Body of pancreas (tissue), 4 donors: ENCODE measurements around the gene DTL. TPM values are rescaled to one million over a fixed set of nuclear protein-coding genes. Genes with fewer than 3 reads are reported as not detected.
A peak's percentile ranks its signal among the peaks of the same experiment; 100 is the strongest.
"Not testable (repeated sequence)": the region's sequence is repeated elsewhere in the genome, so short reads cannot be mapped to it uniquely, and the experiment has no call there.

Experiments used
- ATAC-seq: fragments of 150-250 bp; one replicate; pipeline ENCODE4 v1.9.1; 2016
- DNase-seq, 4 donors: peaks; one replicate each; pipeline ENCODE4 v3.0.0-alpha.2; 2019
- H3K27ac ChIP-seq, 4 donors: fragments of 200-600 bp; sonication (generic); 1 replicate in 3 of 4; 2 replicates in 1 of 4; pipeline versions ENCODE4 v1.5.1 to v1.6.1; 2016 to 2019; ENCODE audit warnings: mild to moderate bottlenecking in 1 of 4, mixed read lengths in 1 of 4, moderate library complexity in 1 of 4
- H3K27me3 ChIP-seq, 2 donors: fragments of 200-600 bp; sonication (generic); one replicate each; pipeline ENCODE4 v1.6.0; 2016; ENCODE audit warnings: mild to moderate bottlenecking in 1 of 2
- H3K36me3 ChIP-seq, 2 donors: fragments of 200-600 bp; sonication (generic); replicated peaks in 1 of 2; 2 replicates each; pipeline ENCODE4 v1.5.1; 2016; ENCODE audit warnings: low read depth in 2 of 2; ENCODE audit not compliant: insufficient read depth in 1 of 2
- H3K4me1 ChIP-seq: fragments of 200-600 bp; sonication (generic); one replicate; pipeline ENCODE4 v1.6.0; 2016
- H3K4me3 ChIP-seq, 2 donors: fragments of 200-600 bp; sonication (generic); 1 replicate in 1 of 2; 2 replicates in 1 of 2; pipeline ENCODE4 v1.5.1; 2016 to 2019
- H3K9me3 ChIP-seq, 3 donors: fragments of 200-600 bp; sonication (generic); 1 replicate in 2 of 3; 2 replicates in 1 of 3; pipeline ENCODE4 v1.5.1; 2016
- POLR2A ChIP-seq, 3 donors: fragments of 450-650 bp; IDR thresholded peaks; one replicate each; pipeline ENCODE4 v1.6.1; 2016; ENCODE audit warnings: antibody characterized with exemption in 3 of 3, mild to moderate bottlenecking in 2 of 3
- WGBS, 2 donors: methylation state at CpG; one replicate each; pipeline ENCODE4 v1.1.5; 2017; 5-methylcytosine and 5-hydroxymethylcytosine counted together
- intact Hi-C: fragments of 100-400 bp; cut with DNase I; formaldehyde crosslinking; loops from one replicate; pipeline ENCODE4 v1.15.1; 2023
- total RNA-seq, 2 donors: library from RNA; depleted of rRNA; stranded (reverse); fragments of >200 nt; gene quantifications; one replicate each; pipeline ENCODE4 v1.1.0, GENCODE V29; 2016
- TF ChIP-seq, protein P1 (sequence below), 7 experiments: fragments of 450-650 bp in 4 of 7; fragments of 200-600 bp in 3 of 7; sonication (generic) in 3 of 7; IDR thresholded peaks; one replicate each; pipeline ENCODE4 v1.5.1; 2016 to 2019; ENCODE audit warnings: antibody characterized with exemption in 7 of 7

Gene DTL, protein sequence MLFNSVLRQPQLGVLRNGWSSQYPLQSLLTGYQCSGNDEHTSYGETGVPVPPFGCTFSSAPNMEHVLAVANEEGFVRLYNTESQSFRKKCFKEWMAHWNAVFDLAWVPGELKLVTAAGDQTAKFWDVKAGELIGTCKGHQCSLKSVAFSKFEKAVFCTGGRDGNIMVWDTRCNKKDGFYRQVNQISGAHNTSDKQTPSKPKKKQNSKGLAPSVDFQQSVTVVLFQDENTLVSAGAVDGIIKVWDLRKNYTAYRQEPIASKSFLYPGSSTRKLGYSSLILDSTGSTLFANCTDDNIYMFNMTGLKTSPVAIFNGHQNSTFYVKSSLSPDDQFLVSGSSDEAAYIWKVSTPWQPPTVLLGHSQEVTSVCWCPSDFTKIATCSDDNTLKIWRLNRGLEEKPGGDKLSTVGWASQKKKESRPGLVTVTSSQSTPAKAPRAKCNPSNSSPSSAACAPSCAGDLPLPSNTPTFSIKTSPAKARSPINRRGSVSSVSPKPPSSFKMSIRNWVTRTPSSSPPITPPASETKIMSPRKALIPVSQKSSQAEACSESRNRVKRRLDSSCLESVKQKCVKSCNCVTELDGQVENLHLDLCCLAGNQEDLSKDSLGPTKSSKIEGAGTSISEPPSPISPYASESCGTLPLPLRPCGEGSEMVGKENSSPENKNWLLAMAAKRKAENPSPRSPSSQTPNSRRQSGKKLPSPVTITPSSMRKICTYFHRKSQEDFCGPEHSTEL
- total RNA-seq: under 1 TPM in 1 of 2 donors, not detected in 1; under 0.01 TPM

DNA sequence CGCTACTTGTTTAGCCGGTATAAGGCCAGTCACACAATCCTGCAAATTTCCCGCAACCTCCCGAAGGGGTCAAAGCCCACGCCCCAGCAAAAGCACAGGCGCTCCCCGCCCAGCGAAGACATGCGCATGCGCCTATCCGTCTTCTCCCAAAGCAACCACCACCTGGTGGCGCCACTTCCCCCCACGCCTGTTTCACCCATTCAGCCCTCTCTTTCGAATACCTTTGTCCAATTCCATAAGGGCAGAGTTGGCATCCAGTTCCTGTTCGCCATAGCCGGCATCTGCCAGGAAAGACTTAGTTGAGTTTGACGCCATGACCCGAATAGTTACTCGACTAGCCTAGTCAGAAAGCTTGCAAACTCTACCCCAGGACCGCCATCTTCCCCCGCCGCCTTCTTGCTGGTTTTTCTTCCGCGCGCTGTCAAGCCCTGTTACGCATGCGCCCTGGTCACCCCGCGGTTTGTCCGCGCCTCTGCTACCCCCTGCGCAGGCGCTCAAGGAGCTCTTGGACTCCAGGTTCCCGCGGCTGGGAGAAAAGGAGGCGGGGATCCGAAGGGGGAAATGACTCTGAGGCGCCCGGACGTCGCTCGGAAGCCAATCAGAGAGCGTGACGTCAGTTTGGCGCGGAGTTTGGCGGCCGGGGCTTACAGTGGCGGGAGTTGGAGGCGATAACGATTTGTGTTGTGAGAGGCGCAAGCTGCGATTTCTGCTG lies at the start of gene DTL, which contains the start of gene INTS7:
DTL (plus strand) TSS at position 626 of the 712 bp plus-strand sequence. CDS start 143 bp downstream, outside the sequence.
INTS7 (minus strand) TSS at position 435 of the 712 bp plus-strand sequence; CDS start at position 315, 120 bp downstream.
- H3K9me3 ChIP-seq: no peaks in the 10 kb centered on the region
- TF ChIP-seq, protein P1, sequence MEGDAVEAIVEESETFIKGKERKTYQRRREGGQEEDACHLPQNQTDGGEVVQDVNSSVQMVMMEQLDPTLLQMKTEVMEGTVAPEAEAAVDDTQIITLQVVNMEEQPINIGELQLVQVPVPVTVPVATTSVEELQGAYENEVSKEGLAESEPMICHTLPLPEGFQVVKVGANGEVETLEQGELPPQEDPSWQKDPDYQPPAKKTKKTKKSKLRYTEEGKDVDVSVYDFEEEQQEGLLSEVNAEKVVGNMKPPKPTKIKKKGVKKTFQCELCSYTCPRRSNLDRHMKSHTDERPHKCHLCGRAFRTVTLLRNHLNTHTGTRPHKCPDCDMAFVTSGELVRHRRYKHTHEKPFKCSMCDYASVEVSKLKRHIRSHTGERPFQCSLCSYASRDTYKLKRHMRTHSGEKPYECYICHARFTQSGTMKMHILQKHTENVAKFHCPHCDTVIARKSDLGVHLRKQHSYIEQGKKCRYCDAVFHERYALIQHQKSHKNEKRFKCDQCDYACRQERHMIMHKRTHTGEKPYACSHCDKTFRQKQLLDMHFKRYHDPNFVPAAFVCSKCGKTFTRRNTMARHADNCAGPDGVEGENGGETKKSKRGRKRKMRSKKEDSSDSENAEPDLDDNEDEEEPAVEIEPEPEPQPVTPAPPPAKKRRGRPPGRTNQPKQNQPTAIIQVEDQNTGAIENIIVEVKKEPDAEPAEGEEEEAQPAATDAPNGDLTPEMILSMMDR (IDR thresholded peaks at IDR 0.05): peak; percentile 83 to 100 (median 92)
- TF ChIP-seq POLR2A (IDR thresholded peaks at IDR 0.05): peak in 2 of 3 donors; percentile 76
- H3K27me3 ChIP-seq: no peaks in the 10 kb centered on the region
- peak; percentile 95 for ATAC-seq
- H3K4me1 ChIP-seq: peaks cover 30% of the 10 kb centered on the region
- WGBS, 2 donors: 0 to 1% methylated on average over 24 to 53 of the region's 53 CpGs
- H3K36me3 ChIP-seq: no peaks in the 10 kb centered on the region
- H3K4me3 ChIP-seq: peak within 1 kb of the TSS; percentile 30 to 43
- DNase-seq: peak; percentile 98 to 100 (median 99)
- intact Hi-C loops: loop anchor here (10.0 kb wide), 1 partner anchor 350 kb away; no protein-coding TSS in a partner anchor
- H3K27ac ChIP-seq: peak within 1 kb of the TSS; percentile 81 to 90 (median 84)

DNA sequence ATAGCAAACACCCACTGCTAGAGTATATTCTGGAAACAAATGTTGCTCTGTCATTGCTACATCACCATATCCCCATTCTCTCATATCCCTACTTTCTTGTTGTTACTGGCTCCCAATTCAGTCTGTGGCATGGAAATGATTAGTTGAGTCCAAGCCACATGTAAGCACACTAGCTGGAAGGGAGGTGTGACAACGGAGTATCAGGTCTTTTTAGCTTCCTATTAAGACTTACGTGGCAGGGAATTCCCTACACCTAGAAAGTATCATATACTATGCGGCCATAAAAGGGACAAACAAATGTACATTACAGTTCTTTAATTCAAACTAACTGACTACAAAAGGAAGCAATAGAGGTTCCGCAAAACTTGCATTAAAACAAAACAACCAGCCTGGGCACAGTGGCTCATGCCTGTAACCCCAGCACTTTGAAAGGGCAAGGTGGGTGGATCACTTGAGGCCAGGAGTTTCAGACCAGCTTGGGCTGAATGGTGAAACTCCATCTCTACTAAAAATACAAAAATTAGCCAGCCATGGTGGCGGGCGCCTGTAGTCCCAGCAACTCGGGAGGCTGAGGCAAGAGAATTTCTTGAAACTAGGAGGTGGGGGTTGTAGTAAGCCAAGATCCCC lies 48.8 kb upstream of the DTL start:
- Histone ChIP-seq H3K4me3 (no peak overlapping the region), H3K9me3 (no peaks in the 10 kb centered on the region), H3K27me3 (no peaks in the 10 kb centered on the region), H3K36me3 (peaks cover 0 to 3% of the 10 kb centered on the region in 2 donors), H3K27ac (no peak overlapping the region), H3K4me1 (no peaks in the 10 kb centered on the region)
- ATAC-seq: no peak
- DNase-seq: no peak
- intact Hi-C loops: no loop called here
- TF ChIP-seq, protein P1 (IDR thresholded peaks at IDR 0.05): no peak
- TF ChIP-seq POLR2A (IDR thresholded peaks at IDR 0.05): no peak
- 94% methylated on average over 7 of the region's 7 CpGs for WGBS, 2 donors

DNA sequence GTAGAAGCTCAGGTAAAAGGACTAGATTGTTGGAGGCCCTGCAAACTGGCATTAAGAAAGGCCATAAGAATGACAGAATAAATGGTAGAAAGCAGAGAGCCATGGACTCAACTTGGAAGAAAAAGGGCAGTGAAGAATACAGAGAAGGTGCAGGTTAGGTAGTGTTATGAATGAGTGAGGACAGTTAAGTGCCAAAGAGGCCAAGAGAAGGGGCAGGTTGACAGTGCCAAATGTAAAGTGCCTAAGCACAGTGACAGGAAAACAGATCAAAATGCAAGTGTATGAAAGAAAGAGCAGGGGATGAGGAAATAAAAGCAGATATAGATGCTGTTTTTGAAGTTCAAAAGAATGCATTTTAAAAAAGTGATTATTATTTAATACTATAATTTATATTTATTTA lies 43.9 kb upstream of the DTL start:
- intact Hi-C loops: no loop called here
- no peak for DNase-seq
- Histone ChIP-seq H3K27me3 (no peaks in the 10 kb centered on the region), H3K36me3 (peaks cover 0 to 3% of the 10 kb centered on the region in 2 donors), H3K4me3 (no peak overlapping the region), H3K4me1 (no peaks in the 10 kb centered on the region), H3K9me3 (no peaks in the 10 kb centered on the region), H3K27ac (no peak overlapping the region)
- TF ChIP-seq, protein P1 (IDR thresholded peaks at IDR 0.05): no peak
- TF ChIP-seq POLR2A (IDR thresholded peaks at IDR 0.05): no peak
- no peak for ATAC-seq

DNA sequence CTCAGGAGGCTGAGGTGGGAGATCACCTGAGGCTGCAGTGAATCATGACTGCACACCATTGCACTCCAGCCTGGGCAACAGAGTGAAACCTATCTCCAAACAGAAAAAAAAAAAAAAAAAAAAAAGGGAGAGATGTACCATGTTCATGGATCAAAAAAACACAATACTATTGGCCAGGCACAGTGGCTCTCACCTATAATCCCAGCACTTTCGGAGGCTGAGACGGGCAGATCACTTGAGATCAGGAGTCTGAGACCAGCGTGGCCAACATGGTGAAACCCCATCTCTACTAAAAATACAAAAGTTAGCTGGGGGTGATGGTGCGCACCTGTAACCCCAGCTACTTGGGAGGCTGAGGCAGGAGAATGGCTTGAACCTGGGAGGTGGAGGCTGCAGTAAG lies 38.1 kb upstream of the DTL start:
- H3K27me3 ChIP-seq, H3K4me3 ChIP-seq, intact Hi-C loops, H3K9me3 ChIP-seq, H3K36me3 ChIP-seq, H3K27ac ChIP-seq, ATAC-seq, H3K4me1 ChIP-seq, DNase-seq: not testable (repeated sequence)
- WGBS, 2 donors: 94 to 96% methylated on average over 4 of the region's 4 CpGs
